ENCODE measurements around the gene CNGA2. TPM values are rescaled to one million over a fixed set of nuclear protein-coding genes. Genes with fewer than 3 reads are reported as not detected.

The CNGA2 gene
- total RNA-seq, 1 experiment from 2014 or later = not detected

GRCh38 chrX:151742311-151742710 is 7.8 kb downstream of the CNGA2 start:
- CTCF ChIA-PET = no interaction called here
- no peak for ATAC-seq

GRCh38 chrX:151743651-151744470 is 9.3 kb downstream of the CNGA2 start:
- H3K27ac ChIP-seq (ENCODE audit: low read depth, low read length) = no peak overlapping the region
- ATAC-seq (no peak), DNase-seq (ENCODE audit: low read depth, low spot score) (no peak)
- H3K9me3 ChIP-seq (ENCODE audit: control insufficient read depth in 1 of 2, insufficient read depth in 1 of 2, low read depth in 1 of 2, low read length in 2 of 2) = no peaks in the 10 kb centered on the region
- no peaks in the 10 kb centered on the region for H3K4me1 ChIP-seq (ENCODE audit: control insufficient read depth in 1 of 2, insufficient read depth in 2 of 2, low read length in 2 of 2)
- no peak overlapping the region for H3K4me2 ChIP-seq (ENCODE audit: low read length)
- CTCF ChIA-PET = no interaction called here
- no peaks in the 10 kb centered on the region for H3K79me2 ChIP-seq (ENCODE audit: insufficient read depth, low read length)
- no TSS peak for BruUV-seq (replicated peaks)
- RAD21 ChIA-PET (ENCODE audit: low non-redundant PET in 1 of 2, low total read pairs in 2 of 2, uncharacterized antibody in 2 of 2, unreplicated experiment in 2 of 2) = no interaction called here
- TF ChIP-seq POLR2AphosphoS5 (IDR thresholded peaks at IDR 0.05; ENCODE audit: low read depth, low read length) = no peak
- no peak for TF ChIP-seq FOSL1 (IDR thresholded peaks at IDR 0.05; ENCODE audit: low read depth)
- TF ChIP-seq REST (IDR thresholded peaks at IDR 0.05; ENCODE audit: low read depth) = no peak
- TF ChIP-seq MAX (IDR thresholded peaks at IDR 0.05) = no peak
- TF ChIP-seq ZBTB33 (IDR thresholded peaks at IDR 0.05; ENCODE audit: extremely low read depth, insufficient replicate concordance, low read length) = no peak
- no peak for TF ChIP-seq CBX3 (IDR thresholded peaks at IDR 0.05; ENCODE audit: low read depth)
- TF ChIP-seq CEBPB (IDR thresholded peaks at IDR 0.05; ENCODE audit: low read depth) = no peak
- intact Hi-C loops (cut with micrococcal nuclease) = no loop called here
- H4K20me1 ChIP-seq (ENCODE audit: insufficient read depth) = no peaks in the 10 kb centered on the region
- POLR2A ChIA-PET = no interaction called here
- no peaks in the 10 kb centered on the region for H3K9me2 ChIP-seq (ENCODE audit: insufficient read depth)
- no peak overlapping the region for H3K9ac ChIP-seq (ENCODE audit: low read length)
- H3K4me3 ChIP-seq (replicated peaks in 1 of 2; ENCODE audit: low read depth in 1 of 2, low read length in 2 of 2) = no peak overlapping the region
- no peak overlapping the region for H2AFZ ChIP-seq (ENCODE audit: low read depth, low read length, poor library complexity, severe bottlenecking)
- 0 out of 2 replicates have a peak, but pooled peaks cover 2% of the 10 kb centered on the region for H3K27me3 ChIP-seq (ENCODE audit: insufficient read depth, low read length)
- no peaks in the 10 kb centered on the region for H3K36me3 ChIP-seq (ENCODE audit: control insufficient read depth in 1 of 2, insufficient read depth in 2 of 2, low read length in 2 of 2)

More at GRCh38 chrX:151742311-151742710, 7.8 kb downstream of the CNGA2 start:
- no peaks in the 10 kb centered on the region for H3K36me3 ChIP-seq (ENCODE audit: control insufficient read depth in 1 of 2, insufficient read depth in 2 of 2, low read length in 2 of 2)
- no TSS peak for BruUV-seq (replicated peaks)
- no peaks in the 10 kb centered on the region for H4K20me1 ChIP-seq (ENCODE audit: insufficient read depth)
- intact Hi-C loops (cut with micrococcal nuclease) = no loop called here
- H3K9ac ChIP-seq (ENCODE audit: low read length) = no peak overlapping the region
- POLR2A ChIA-PET = no interaction called here
- no peaks in the 10 kb centered on the region for H3K9me3 ChIP-seq (ENCODE audit: control insufficient read depth in 1 of 2, insufficient read depth in 1 of 2, low read depth in 1 of 2, low read length in 2 of 2)
- H3K4me3 ChIP-seq (replicated peaks in 1 of 2; ENCODE audit: low read depth in 1 of 2, low read length in 2 of 2) = no peak overlapping the region
- H3K4me2 ChIP-seq (ENCODE audit: low read length) = no peak overlapping the region
- no peak for DNase-seq (ENCODE audit: low read depth, low spot score)
- H3K4me1 ChIP-seq (ENCODE audit: control insufficient read depth in 1 of 2, insufficient read depth in 2 of 2, low read length in 2 of 2) = no peaks in the 10 kb centered on the region
- H3K9me2 ChIP-seq (ENCODE audit: insufficient read depth) = no peaks in the 10 kb centered on the region
- RAD21 ChIA-PET (ENCODE audit: low non-redundant PET in 1 of 2, low total read pairs in 2 of 2, uncharacterized antibody in 2 of 2, unreplicated experiment in 2 of 2) = no interaction called here
- no peak overlapping the region for H3K27ac ChIP-seq (ENCODE audit: low read depth, low read length)
- TF ChIP-seq POLR2A (IDR thresholded peaks at IDR 0.05; ENCODE audit: borderline replicate concordance, extremely low read depth, insufficient read depth, insufficient read length) = no peak
- H2AFZ ChIP-seq (ENCODE audit: low read depth, low read length, poor library complexity, severe bottlenecking) = no peak overlapping the region
- H3K27me3 ChIP-seq (ENCODE audit: insufficient read depth, low read length) = no peaks in the 10 kb centered on the region
- H3K79me2 ChIP-seq (ENCODE audit: insufficient read depth, low read length) = no peaks in the 10 kb centered on the region
